ENCODE results near the gene CRLF1. TPM values are rescaled to one million over a fixed set of nuclear protein-coding genes. Genes with fewer than 3 reads are reported as not detected.

The CRLF1 gene
- total and polyA plus RNA-seq, 10 of the 15 experiments (the other 5 are each of a cell fraction or from before 2014, with no cell fraction given) = 0.10 to 1.2 (median 0.49) TPM; not detected in 4

DNA sequence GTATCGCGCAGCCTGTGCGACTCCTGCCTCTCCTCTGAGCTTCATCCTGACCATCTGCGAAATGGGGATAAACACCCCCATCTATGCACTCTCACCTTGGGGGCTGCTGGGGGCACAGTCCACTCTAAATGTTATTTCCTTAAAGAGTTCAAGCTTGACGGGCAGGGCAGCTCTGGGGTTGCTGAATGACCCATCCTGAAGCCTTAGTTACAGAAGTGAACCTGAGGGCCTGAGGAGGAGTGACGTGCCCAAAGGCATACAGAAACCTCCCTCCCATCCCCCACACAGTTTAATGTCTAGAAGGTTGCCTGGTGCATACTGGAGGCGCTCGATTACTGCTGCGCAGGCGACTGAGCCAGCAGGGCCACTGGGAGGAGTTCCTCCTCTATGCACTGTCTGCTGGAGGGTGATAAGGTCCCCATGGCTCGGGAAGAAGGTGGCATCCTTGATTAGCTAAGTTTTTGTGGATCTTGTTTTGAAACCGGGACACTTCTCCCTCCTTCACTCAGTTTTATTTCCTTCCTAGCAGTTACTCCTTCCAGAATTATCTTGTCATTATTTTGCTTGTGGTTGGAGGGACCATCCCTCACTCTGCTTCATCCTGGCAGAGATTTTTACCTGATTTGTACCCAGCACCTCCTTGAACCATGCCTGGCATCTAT lies 62.7 kb downstream of the CRLF1 start (continued):
- TF ChIP-seq CTCF (IDR thresholded peaks at IDR 0.05 in 2 of 3, conservative IDR thresholded peaks at IDR 0.05 in 1 of 3; ENCODE audit: control insufficient read depth in 2 of 3, extremely low read depth in 1 of 3, insufficient read depth in 1 of 3, low read depth in 3 of 3, low read length in 3 of 3) (peak; percentile 20 to 71 (median 27); a peak in 4 of 6 replicates), MTA3 (IDR thresholded peaks at IDR 0.05; ENCODE audit: borderline replicate concordance, low read length) (no peak), NR2F1 (conservative IDR thresholded peaks at IDR 0.05) (peak; percentile 43), ZNF207 (IDR thresholded peaks at IDR 0.05; ENCODE audit: borderline replicate concordance) (peak; percentile 79), SMARCA5 (IDR thresholded peaks at IDR 0.05) (peak; percentile 60; the same call in 1 of the 2 replicates), SPI1 (IDR thresholded peaks at IDR 0.05; ENCODE audit: borderline replicate concordance, insufficient read depth, low read depth, low read length) (no peak), GABPA (IDR thresholded peaks at IDR 0.05; ENCODE audit: low read depth) (no peak), GATAD2B (conservative IDR thresholded peaks at IDR 0.05; ENCODE audit: low read depth) (0 out of 2 replicates have a peak, but pooled peaks have one; percentile 30), NBN (IDR thresholded peaks at IDR 0.05) (peak; percentile 84), NRF1 (conservative IDR thresholded peaks at IDR 0.05; ENCODE audit: low read depth, low read length) (peak; percentile 51), NFYA (IDR thresholded peaks at IDR 0.05; ENCODE audit: borderline replicate concordance, low read depth, low read length) (no peak), STAT3 (IDR thresholded peaks at IDR 0.05; ENCODE audit: low read depth, low read length) (0 out of 2 replicates have a peak, but pooled peaks have one; percentile 40), SMAD1 (IDR thresholded peaks at IDR 0.05; ENCODE audit: low read depth, partially characterized antibody) (peak; percentile 33), FOXK2 (IDR thresholded peaks at IDR 0.05) (no peak), YBX1 (IDR thresholded peaks at IDR 0.05) (no peak), ATF7 (IDR thresholded peaks at IDR 0.05; ENCODE audit: low read depth) (peak; percentile 67), MYC (IDR thresholded peaks at IDR 0.05; ENCODE audit: insufficient read depth, insufficient read length, insufficient replicate concordance, low read length, severe bottlenecking) (no peak), NR2C2 (IDR thresholded peaks at IDR 0.05; ENCODE audit: borderline replicate concordance, control insufficient read depth, insufficient read length, low read depth) (no peak), RBBP5 (conservative IDR thresholded peaks at IDR 0.05) (no peak), KAT2A (conservative IDR thresholded peaks at IDR 0.05; ENCODE audit: control insufficient read depth, low read depth, low read length) (no peak)
- TF ChIP-seq, protein P1, sequence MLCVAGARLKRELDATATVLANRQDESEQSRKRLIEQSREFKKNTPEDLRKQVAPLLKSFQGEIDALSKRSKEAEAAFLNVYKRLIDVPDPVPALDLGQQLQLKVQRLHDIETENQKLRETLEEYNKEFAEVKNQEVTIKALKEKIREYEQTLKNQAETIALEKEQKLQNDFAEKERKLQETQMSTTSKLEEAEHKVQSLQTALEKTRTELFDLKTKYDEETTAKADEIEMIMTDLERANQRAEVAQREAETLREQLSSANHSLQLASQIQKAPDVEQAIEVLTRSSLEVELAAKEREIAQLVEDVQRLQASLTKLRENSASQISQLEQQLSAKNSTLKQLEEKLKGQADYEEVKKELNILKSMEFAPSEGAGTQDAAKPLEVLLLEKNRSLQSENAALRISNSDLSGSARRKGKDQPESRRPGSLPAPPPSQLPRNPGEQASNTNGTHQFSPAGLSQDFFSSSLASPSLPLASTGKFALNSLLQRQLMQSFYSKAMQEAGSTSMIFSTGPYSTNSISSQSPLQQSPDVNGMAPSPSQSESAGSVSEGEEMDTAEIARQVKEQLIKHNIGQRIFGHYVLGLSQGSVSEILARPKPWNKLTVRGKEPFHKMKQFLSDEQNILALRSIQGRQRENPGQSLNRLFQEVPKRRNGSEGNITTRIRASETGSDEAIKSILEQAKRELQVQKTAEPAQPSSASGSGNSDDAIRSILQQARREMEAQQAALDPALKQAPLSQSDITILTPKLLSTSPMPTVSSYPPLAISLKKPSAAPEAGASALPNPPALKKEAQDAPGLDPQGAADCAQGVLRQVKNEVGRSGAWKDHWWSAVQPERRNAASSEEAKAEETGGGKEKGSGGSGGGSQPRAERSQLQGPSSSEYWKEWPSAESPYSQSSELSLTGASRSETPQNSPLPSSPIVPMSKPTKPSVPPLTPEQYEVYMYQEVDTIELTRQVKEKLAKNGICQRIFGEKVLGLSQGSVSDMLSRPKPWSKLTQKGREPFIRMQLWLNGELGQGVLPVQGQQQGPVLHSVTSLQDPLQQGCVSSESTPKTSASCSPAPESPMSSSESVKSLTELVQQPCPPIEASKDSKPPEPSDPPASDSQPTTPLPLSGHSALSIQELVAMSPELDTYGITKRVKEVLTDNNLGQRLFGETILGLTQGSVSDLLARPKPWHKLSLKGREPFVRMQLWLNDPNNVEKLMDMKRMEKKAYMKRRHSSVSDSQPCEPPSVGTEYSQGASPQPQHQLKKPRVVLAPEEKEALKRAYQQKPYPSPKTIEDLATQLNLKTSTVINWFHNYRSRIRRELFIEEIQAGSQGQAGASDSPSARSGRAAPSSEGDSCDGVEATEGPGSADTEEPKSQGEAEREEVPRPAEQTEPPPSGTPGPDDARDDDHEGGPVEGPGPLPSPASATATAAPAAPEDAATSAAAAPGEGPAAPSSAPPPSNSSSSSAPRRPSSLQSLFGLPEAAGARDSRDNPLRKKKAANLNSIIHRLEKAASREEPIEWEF (IDR thresholded peaks at IDR 0.05; ENCODE audit: insufficient replicate concordance, low read depth, low read length) = no peak
- TF ChIP-seq, protein P2, sequence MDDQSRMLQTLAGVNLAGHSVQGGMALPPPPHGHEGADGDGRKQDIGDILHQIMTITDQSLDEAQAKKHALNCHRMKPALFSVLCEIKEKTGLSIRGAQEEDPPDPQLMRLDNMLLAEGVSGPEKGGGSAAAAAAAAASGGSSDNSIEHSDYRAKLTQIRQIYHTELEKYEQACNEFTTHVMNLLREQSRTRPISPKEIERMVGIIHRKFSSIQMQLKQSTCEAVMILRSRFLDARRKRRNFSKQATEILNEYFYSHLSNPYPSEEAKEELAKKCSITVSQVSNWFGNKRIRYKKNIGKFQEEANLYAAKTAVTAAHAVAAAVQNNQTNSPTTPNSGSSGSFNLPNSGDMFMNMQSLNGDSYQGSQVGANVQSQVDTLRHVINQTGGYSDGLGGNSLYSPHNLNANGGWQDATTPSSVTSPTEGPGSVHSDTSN (IDR thresholded peaks at IDR 0.05; ENCODE audit: insufficient replicate concordance, low read depth, low read length) = peak; percentile 66
